ENCODE results near the gene MPC2.

The MPC2 gene

GRCh38 chr1:167936930-167937708 lies at the start of gene MPC2:
MPC2 (minus strand) TSS chr1:167937072; CDS start chr1:167935841, 1,231 bp downstream.
- DNase-seq: peak; percentile 22

- no peak for DNase-seq
These were observed 48.1 kb upstream of the MPC2 start for GRCh38 chr1:167984886-167985489.

GRCh38 chr1:167983797-167984420 lies 47.0 kb upstream of the MPC2 start:
- no peak for DNase-seq

- DNase-seq: no peak
These were observed 45.1 kb upstream of the MPC2 start for GRCh38 chr1:167981933-167982332.

- DNase-seq: no peak
These were observed 40.4 kb upstream of the MPC2 start for GRCh38 chr1:167977245-167977644.

- DNase-seq: no peak
These were observed 37.8 kb upstream of the MPC2 start for GRCh38 chr1:167974698-167975097.

- DNase-seq: no peak
These were observed 37.0 kb upstream of the MPC2 start for GRCh38 chr1:167973832-167974231.

- DNase-seq: no peak
These were observed 31.7 kb upstream of the MPC2 start for GRCh38 chr1:167968569-167968968.

GRCh38 chr1:167966050-167966449 lies 29.2 kb upstream of the MPC2 start:
- no peak for DNase-seq

GRCh38 chr1:167964646-167965045 lies 27.8 kb upstream of the MPC2 start:
- DNase-seq: no peak

GRCh38 chr1:167957710-167958109 lies 20.8 kb upstream of the MPC2 start:
- DNase-seq: no peak

- DNase-seq: no peak
These were observed 19.0 kb upstream of the MPC2 start for GRCh38 chr1:167955915-167956314.

GRCh38 chr1:167950569-167950968 lies 13.7 kb upstream of the MPC2 start:
- no peak for DNase-seq

- DNase-seq: no peak
These were observed 12.9 kb upstream of the MPC2 start for GRCh38 chr1:167949785-167950184.

- no peak for DNase-seq
These were observed 10.9 kb upstream of the MPC2 start for GRCh38 chr1:167947733-167948132.

GRCh38 chr1:167943541-167943940 lies 6.7 kb upstream of the MPC2 start:
- no peak for DNase-seq

GRCh38 chr1:167940264-167940663 lies 3.4 kb upstream of the MPC2 start:
- DNase-seq: no peak

- DNase-seq: no peak
These were observed 1.3 kb upstream of the MPC2 start for GRCh38 chr1:167938080-167938636.

GRCh38 chr1:167937709-167938010 lies 788 bp upstream of the MPC2 start:
- DNase-seq: no peak

- DNase-seq: peak; percentile 92
These were observed 573 bp downstream of the MPC2 start, which contains the start of gene DCAF6 for GRCh38 chr1:167936068-167936929. DCAF6 (plus strand) TSS chr1:167936683; CDS start chr1:167936912, 229 bp downstream.

- DNase-seq: peak; percentile 14
These were observed 1.4 kb downstream of the MPC2 start for GRCh38 chr1:167935216-167936067.
